ENCODE data around the gene SNX5. TPM values are rescaled to one million over a fixed set of nuclear protein-coding genes. Genes with fewer than 3 reads are reported as not detected.

Gene SNX5
- total and polyA plus RNA-seq, 2 donors (not counting 1 experiment from before 2014, with no cell fraction given): 97.8 to 128 TPM

GRCh38 chr20:17947474-17947815 lies 21.1 kb downstream of the SNX5 start:
- TF ChIP-seq CTCF (IDR thresholded peaks at IDR 0.05) (no peak), EZH2 (IDR thresholded peaks at IDR 0.05; ENCODE audit: borderline replicate concordance, insufficient read depth, low read depth, low read length, poor library complexity, severe bottlenecking) (no peak)
- Mint-ChIP-seq H3K4me1 (peaks cover 38% of the 10 kb centered on the region), H3K27me3 (no peaks in the 10 kb centered on the region), H3K9me3 (ENCODE audit: insufficient read depth) (no peaks in the 10 kb centered on the region), H3K27ac (no peak overlapping the region), H3K4me3 (no peak overlapping the region)
- no peak overlapping the region for H2AFZ ChIP-seq (ENCODE audit: insufficient read depth, low read depth, low read length, poor library complexity, severe bottlenecking)
- no peak overlapping the region for H3K4me3 ChIP-seq (ENCODE audit: control extremely low read depth in 1 of 5, extremely low read depth in 1 of 5, insufficient read depth in 1 of 5, low read depth in 2 of 5, low read length in 4 of 5)
- H4K20me1 ChIP-seq (ENCODE audit: control insufficient read depth, insufficient read depth, low read length, poor library complexity, severe bottlenecking): peaks cover 24% of the 10 kb centered on the region
- H3K4me2 ChIP-seq (replicated peaks; ENCODE audit: low read depth, low read length, poor library complexity, severe bottlenecking): no peak overlapping the region
- H3K27me3 ChIP-seq (replicated peaks in 1 of 4; ENCODE audit: control extremely low read depth in 1 of 4, control insufficient read depth in 3 of 4, insufficient read depth in 4 of 4, low read length in 3 of 4): no peaks in the 10 kb centered on the region
- peaks cover 45% of the 10 kb centered on the region for H3K79me2 ChIP-seq (ENCODE audit: control insufficient read depth, insufficient read depth, low read length)
- H3K4me1 ChIP-seq (ENCODE audit: control insufficient read depth in 2 of 2, insufficient read depth in 2 of 2, low read length in 2 of 2): peaks cover 22 to 28% of the 10 kb centered on the region in 2 donors
- 100% methylated on average over 1 of the region's 5 CpGs for WGBS (ENCODE audit: insufficient coverage)
- intact Hi-C loops (cut with micrococcal nuclease): loop anchor here (2.0 kb wide), 1 partner anchor 13 kb away; no protein-coding TSS in a partner anchor
- ATAC-seq (ENCODE audit: low read depth) (no peak), DNase-seq (no peak)
- H3K27ac ChIP-seq (ENCODE audit: low read length in 2 of 2): no peak overlapping the region
- H3K36me3 ChIP-seq (replicated peaks in 1 of 2; ENCODE audit: control extremely low read depth in 1 of 2, control insufficient read depth in 1 of 2, extremely low read depth in 1 of 2, insufficient read depth in 2 of 2, low read length in 1 of 2): peaks cover 18 to 88% of the 10 kb centered on the region in 2 experiments
- CTCF ChIA-PET: interaction anchor here (1.0 to 2.1 kb wide), 4 partner anchors 9 to 265 kb away, joined by 3 to 6 read pairs (median 4); partner anchors contain the start of genes RRBP1 and SNX5
- POLR2A ChIA-PET: no interaction called here
- H3K9me3 ChIP-seq (ENCODE audit: control extremely low read depth in 1 of 3, control insufficient read depth in 2 of 3, insufficient read depth in 1 of 3, low read length in 2 of 3): no peaks in the 10 kb centered on the region
- H3K9ac ChIP-seq (ENCODE audit: low read length): no peak overlapping the region

- Histone ChIP-seq H3K9me3 (ENCODE audit: control extremely low read depth in 1 of 3, control insufficient read depth in 2 of 3, insufficient read depth in 1 of 3, low read length in 2 of 3) (no peaks in the 10 kb centered on the region), H3K27ac (ENCODE audit: low read length in 2 of 2) (no peak overlapping the region), H3K79me2 (ENCODE audit: control insufficient read depth, insufficient read depth, low read length) (peaks cover 38% of the 10 kb centered on the region), H3K27me3 (replicated peaks in 1 of 4; ENCODE audit: control extremely low read depth in 1 of 4, control insufficient read depth in 3 of 4, insufficient read depth in 4 of 4, low read length in 3 of 4) (no peaks in the 10 kb centered on the region), H3K36me3 (replicated peaks in 1 of 2; ENCODE audit: control extremely low read depth in 1 of 2, control insufficient read depth in 1 of 2, extremely low read depth in 1 of 2, insufficient read depth in 2 of 2, low read length in 1 of 2) (peaks cover 20 to 88% of the 10 kb centered on the region in 2 experiments), H2AFZ (ENCODE audit: insufficient read depth, low read depth, low read length, poor library complexity, severe bottlenecking) (no peak overlapping the region), H3K4me3 (ENCODE audit: control extremely low read depth in 1 of 5, extremely low read depth in 1 of 5, insufficient read depth in 1 of 5, low read depth in 2 of 5, low read length in 4 of 5) (no peak overlapping the region), H4K20me1 (ENCODE audit: control insufficient read depth, insufficient read depth, low read length, poor library complexity, severe bottlenecking) (peaks cover 23% of the 10 kb centered on the region), H3K4me2 (replicated peaks; ENCODE audit: low read depth, low read length, poor library complexity, severe bottlenecking) (peak overlapping the region; percentile 12), H3K4me1 (ENCODE audit: control insufficient read depth in 2 of 2, insufficient read depth in 2 of 2, low read length in 2 of 2) (peaks cover 22 to 28% of the 10 kb centered on the region in 2 donors), H3K9ac (ENCODE audit: low read length) (no peak overlapping the region)
- Mint-ChIP-seq H3K27me3 (no peaks in the 10 kb centered on the region), H3K9me3 (ENCODE audit: insufficient read depth) (no peaks in the 10 kb centered on the region), H3K4me1 (peaks cover 40% of the 10 kb centered on the region), H3K4me3 (no peak overlapping the region), H3K27ac (no peak overlapping the region)
- ChIA-PET CTCF (interaction anchor here (1.0 to 2.1 kb wide), 5 partner anchors 10 to 264 kb away, joined by 3 to 6 read pairs (median 3); partner anchors contain the start of genes RRBP1 and SNX5), POLR2A (no interaction called here)
- DNase-seq: no peak
- TF ChIP-seq CTCF (IDR thresholded peaks at IDR 0.05) (no peak), EZH2 (IDR thresholded peaks at IDR 0.05; ENCODE audit: borderline replicate concordance, insufficient read depth, low read depth, low read length, poor library complexity, severe bottlenecking) (no peak)
- 75% methylated on average over 2 of the region's 6 CpGs for WGBS (ENCODE audit: insufficient coverage)
- no peak for ATAC-seq (ENCODE audit: low read depth)
- intact Hi-C loops (cut with micrococcal nuclease): loop anchor here (2.0 kb wide), 1 partner anchor 14 kb away; no protein-coding TSS in a partner anchor
These were observed 21.8 kb downstream of the SNX5 start for GRCh38 chr20:17946572-17947473.
